ENCODE measurements around the gene FAM111B.

FAM111B gene

GRCh38 chr11:59142530-59143507 lies 35.8 kb downstream of the FAM111B start, which contains the start of gene FAM111A:
Gene FAM111A, plus strand, starts transcription at chr11:59142856. Its CDS starts 6,017 bp downstream, at chr11:59148873.
- in situ Hi-C loops (cut with HindIII; ENCODE audit: low sequenced_read_pairs) = no loop called here
- H3K4me3 ChIP-seq (ENCODE audit: low read depth, low read length) = peak within 1 kb of the TSS; percentile 82
- DNase-seq (ENCODE audit: low read depth) = peak; percentile 69
- TF ChIP-seq, protein P1, sequence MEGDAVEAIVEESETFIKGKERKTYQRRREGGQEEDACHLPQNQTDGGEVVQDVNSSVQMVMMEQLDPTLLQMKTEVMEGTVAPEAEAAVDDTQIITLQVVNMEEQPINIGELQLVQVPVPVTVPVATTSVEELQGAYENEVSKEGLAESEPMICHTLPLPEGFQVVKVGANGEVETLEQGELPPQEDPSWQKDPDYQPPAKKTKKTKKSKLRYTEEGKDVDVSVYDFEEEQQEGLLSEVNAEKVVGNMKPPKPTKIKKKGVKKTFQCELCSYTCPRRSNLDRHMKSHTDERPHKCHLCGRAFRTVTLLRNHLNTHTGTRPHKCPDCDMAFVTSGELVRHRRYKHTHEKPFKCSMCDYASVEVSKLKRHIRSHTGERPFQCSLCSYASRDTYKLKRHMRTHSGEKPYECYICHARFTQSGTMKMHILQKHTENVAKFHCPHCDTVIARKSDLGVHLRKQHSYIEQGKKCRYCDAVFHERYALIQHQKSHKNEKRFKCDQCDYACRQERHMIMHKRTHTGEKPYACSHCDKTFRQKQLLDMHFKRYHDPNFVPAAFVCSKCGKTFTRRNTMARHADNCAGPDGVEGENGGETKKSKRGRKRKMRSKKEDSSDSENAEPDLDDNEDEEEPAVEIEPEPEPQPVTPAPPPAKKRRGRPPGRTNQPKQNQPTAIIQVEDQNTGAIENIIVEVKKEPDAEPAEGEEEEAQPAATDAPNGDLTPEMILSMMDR (IDR thresholded peaks at IDR 0.05; ENCODE audit: low read depth, low read length, missing control alignments) = peak; percentile 55

DNA sequence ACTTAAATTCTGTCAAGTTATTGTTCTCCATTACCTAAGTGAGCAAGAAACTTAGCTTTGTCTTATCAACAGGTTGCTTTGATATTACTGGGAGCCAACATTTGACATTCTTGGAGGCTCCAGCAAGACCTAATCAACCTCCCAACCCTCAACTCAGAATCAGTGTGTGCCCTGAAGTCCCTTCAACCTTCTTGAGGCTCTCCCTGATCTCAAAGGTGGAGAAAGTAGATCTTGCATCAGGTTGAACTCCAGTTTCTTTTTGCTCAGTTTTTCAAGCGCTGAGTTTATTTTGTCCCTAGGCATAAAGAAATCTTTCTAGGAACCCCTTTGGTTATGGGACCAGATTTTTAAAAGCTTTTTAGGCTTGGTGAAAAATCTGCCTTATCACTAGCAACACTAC lies 37.1 kb downstream of the FAM111B start:
- no peak for DNase-seq (ENCODE audit: low read depth)
- in situ Hi-C loops (cut with HindIII; ENCODE audit: low sequenced_read_pairs) = no loop called here

GRCh38 chr11:59144579-59145345 lies 37.7 kb downstream of the FAM111B start:
- H3K4me3 ChIP-seq (ENCODE audit: low read depth, low read length) = peak overlapping the region; percentile 47
- TF ChIP-seq, protein P1 (IDR thresholded peaks at IDR 0.05; ENCODE audit: low read depth, low read length, missing control alignments) = peak; percentile 9
- in situ Hi-C loops (cut with HindIII; ENCODE audit: low sequenced_read_pairs) = no loop called here
- DNase-seq (ENCODE audit: low read depth) = peak; percentile 68

More for the DNA sequence above, 37.1 kb downstream of the FAM111B start:
- TF ChIP-seq, protein P1 (IDR thresholded peaks at IDR 0.05; ENCODE audit: low read depth, low read length, missing control alignments) = no peak
- H3K4me3 ChIP-seq (ENCODE audit: low read depth, low read length) = peak overlapping the region; percentile 47

GRCh38 chr11:59145534-59145933 lies 38.5 kb downstream of the FAM111B start:
- peak overlapping the region; percentile 47 for H3K4me3 ChIP-seq (ENCODE audit: low read depth, low read length)
- TF ChIP-seq, protein P1 (IDR thresholded peaks at IDR 0.05; ENCODE audit: low read depth, low read length, missing control alignments) = no peak
- in situ Hi-C loops (cut with HindIII; ENCODE audit: low sequenced_read_pairs) = no loop called here
- no peak for DNase-seq (ENCODE audit: low read depth)

DNA sequence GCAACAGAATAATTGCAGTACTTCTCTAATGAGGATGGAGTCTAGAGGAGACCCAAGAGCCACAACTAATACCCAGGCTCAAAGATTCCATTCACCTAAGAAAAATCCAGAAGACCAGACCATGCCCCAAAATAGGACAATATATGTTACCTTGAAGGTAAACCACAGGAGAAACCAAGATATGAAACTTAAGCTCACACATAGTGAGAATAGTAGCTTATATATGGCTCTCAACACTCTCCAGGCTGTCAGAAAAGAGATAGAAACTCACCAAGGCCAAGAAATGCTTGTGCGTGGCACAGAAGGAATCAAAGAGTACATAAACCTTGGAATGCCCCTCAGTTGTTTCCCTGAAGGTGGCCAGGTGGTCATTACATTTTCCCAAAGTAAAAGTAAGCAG lies 44.7 kb downstream of the FAM111B start:
- no peak overlapping the region for H3K4me3 ChIP-seq (ENCODE audit: low read depth, low read length)
- TF ChIP-seq, protein P1 (IDR thresholded peaks at IDR 0.05; ENCODE audit: low read depth, low read length, missing control alignments) = no peak
- no peak for DNase-seq (ENCODE audit: low read depth)
- in situ Hi-C loops (cut with HindIII; ENCODE audit: low sequenced_read_pairs) = no loop called here

- H3K4me3 ChIP-seq (ENCODE audit: low read depth, low read length) = no peak overlapping the region
- no peak for DNase-seq (ENCODE audit: low read depth)
- in situ Hi-C loops (cut with HindIII; ENCODE audit: low sequenced_read_pairs) = no loop called here
- TF ChIP-seq, protein P1 (IDR thresholded peaks at IDR 0.05; ENCODE audit: low read depth, low read length, missing control alignments) = no peak
Measured at GRCh38 chr11:59152312-59152951, 45.4 kb downstream of the FAM111B start.
